GM12878 (cell line): ENCODE data around the gene SWT1. TPM values are rescaled to one million over a fixed set of nuclear protein-coding genes. Genes with fewer than 3 reads are reported as not detected.

Source experiments
- ATAC-seq: fragments of 200-7000 bp; cut with Tn5 transposase; 3 replicates; pipeline ENCODE4 v1.9.1; 2020; ENCODE audit warnings: mild to moderate bottlenecking, moderate library complexity
- BruUV-seq: library from RNA; stranded (reverse); fragments of 400-500 nt; replicated peaks from 2 replicates; lab custom pipeline; 2021; lab: Mats Ljungman, UMichigan
- CTCF ChIA-PET: fragments of 300-600 bp; sonication (Branson Sonifier 250); formaldehyde crosslinking; extraction: SDS; loops from one replicate; lab custom pipeline; 2021; ENCODE audit warnings: inconsistent platforms; lab: Yijun Ruan, JAX
- POLR2A ChIA-PET: fragments of 350-600 bp; formaldehyde crosslinking; extraction: SDS; loops from one replicate; lab custom pipeline; 2021; ENCODE audit warnings: inconsistent platforms; lab: Charles Lee
- RAD21 ChIA-PET: fragments of 300-600 bp; sonication (Branson Sonifier 250); formaldehyde crosslinking; loops from one replicate; lab custom pipeline; 2023; ENCODE audit warnings: antibody characterized with exemption; ENCODE audit not compliant: unreplicated experiment; lab: Charles Lee
- SMC1A ChIA-PET: fragments of 300-600 bp; sonication (Branson Sonifier 250); formaldehyde crosslinking; loops from one replicate; lab custom pipeline; 2023; ENCODE audit not compliant: unreplicated experiment, uncharacterized antibody; lab: Charles Lee
- DNase-seq: peaks from one replicate; pipeline ENCODE4 v3.0.0-alpha.2; 2011; ENCODE audit warnings: low read depth, low spot score
- FAIRE-seq: peaks from 3 replicates; lab custom pipeline; 2011; peaks lifted over from hg19 to GRCh38; lab: Jason Lieb, UNC
- H2AFZ ChIP-seq: 2 replicates; pipeline ENCODE4 v1.6.0; 2011; ENCODE audit warnings: low read depth, low read length, control low read depth; ENCODE audit not compliant: control insufficient read depth
- H3K27ac ChIP-seq: 2 replicates; pipeline ENCODE4 v1.5.1; 2011; ENCODE audit warnings: control low read depth; ENCODE audit not compliant: control insufficient read depth, insufficient read depth
- H3K27me3 ChIP-seq, 2 experiments: replicated peaks in 1 of 2; 2 replicates each; pipeline versions ENCODE4 v1.6.0 to v1.6.1; 2011; ENCODE audit warnings: low read length in 1 of 2; ENCODE audit not compliant: control insufficient read depth in 2 of 2, insufficient read depth in 2 of 2
- H3K36me3 ChIP-seq, 2 experiments: 2 replicates each; pipeline ENCODE4 v1.5.1; 2011; ENCODE audit warnings: low read length in 1 of 2; ENCODE audit not compliant: control insufficient read depth in 2 of 2, insufficient read depth in 2 of 2
- H3K4me1 ChIP-seq: 2 replicates; pipeline ENCODE4 v1.6.1; 2011; ENCODE audit warnings: mild to moderate bottlenecking, low read length, moderate library complexity, mixed read lengths; ENCODE audit not compliant: control insufficient read depth, insufficient read depth
- H3K4me2 ChIP-seq: 2 replicates; pipeline ENCODE4 v1.6.0; 2011; ENCODE audit warnings: control low read depth; ENCODE audit not compliant: control insufficient read depth, insufficient read depth
- H3K4me3 ChIP-seq: fragments of 200-600 bp; sonication (generic); 2 replicates; pipeline ENCODE4 v1.5.1; 2016
- H3K79me2 ChIP-seq: 2 replicates; pipeline ENCODE4 v1.6.0; 2011; ENCODE audit warnings: low read length; ENCODE audit not compliant: control insufficient read depth, insufficient read depth
- H3K9ac ChIP-seq: 2 replicates; pipeline ENCODE4 v1.8.0; 2011; ENCODE audit warnings: low read length, control low read depth, mixed read lengths; ENCODE audit not compliant: control insufficient read depth, insufficient read depth
- H3K9me3 ChIP-seq: replicated peaks from 3 replicates; pipeline ENCODE4 v1.5.1; 2011; ENCODE audit warnings: mild to moderate bottlenecking, low read length; ENCODE audit not compliant: control insufficient read depth, insufficient read depth
- H4K20me1 ChIP-seq: 2 replicates; pipeline ENCODE4 v1.6.0; 2011; ENCODE audit not compliant: control insufficient read depth, insufficient read depth
- ATF3 ChIP-seq: IDR thresholded peaks from 2 replicates; pipeline ENCODE4 v1.6.1; 2011; ENCODE audit warnings: low read depth, mild to moderate bottlenecking, low read length, moderate library complexity, borderline replicate concordance; ENCODE audit errors: extremely low read depth
- BHLHE40 ChIP-seq, 2 experiments: fragments of 450-650 bp in 1 of 2; IDR thresholded peaks; 2 replicates each; pipeline ENCODE4 v1.6.1; 2011 to 2017; ENCODE audit warnings: low read depth in 2 of 2, borderline replicate concordance in 1 of 2, improper control_type of control experiment in 1 of 2, low read length in 1 of 2, mild to moderate bottlenecking in 1 of 2
- MAX ChIP-seq: IDR thresholded peaks from 2 replicates; pipeline ENCODE4 v1.6.1; 2012; ENCODE audit warnings: low read depth, low read length, improper control_type of control experiment
- RELB ChIP-seq: fragments of 450-650 bp; IDR thresholded peaks from 2 replicates; pipeline ENCODE4 v1.6.1; 2017; ENCODE audit warnings: low read depth, mild to moderate bottlenecking, moderate library complexity
- RFX5 ChIP-seq: IDR thresholded peaks from 2 replicates; pipeline ENCODE4 v1.6.1; 2011; ENCODE audit warnings: low read depth, low read length, improper control_type of control experiment
- SIX5 ChIP-seq: IDR thresholded peaks from 2 replicates; pipeline ENCODE4 v1.6.1; 2011; ENCODE audit warnings: mild to moderate bottlenecking, low read depth, low read length, moderate library complexity; ENCODE audit not compliant: severe bottlenecking
- SREBF2 ChIP-seq: IDR thresholded peaks from 2 replicates; pipeline ENCODE4 v1.6.1; 2012; ENCODE audit warnings: mild to moderate bottlenecking, low read length
- TAF1 ChIP-seq: IDR thresholded peaks from 2 replicates; pipeline ENCODE4 v1.6.1; 2011; ENCODE audit warnings: mild to moderate bottlenecking, low read depth, low read length, borderline replicate concordance
- YBX1 ChIP-seq: fragments of 450-650 bp; IDR thresholded peaks from 2 replicates; pipeline ENCODE4 v1.6.1; 2016; ENCODE audit warnings: antibody characterized with exemption
- ZBTB11 ChIP-seq: fragments of 450-650 bp; formaldehyde crosslinking; IDR thresholded peaks from 2 replicates; pipeline ENCODE4 v1.5.0; 2022; ENCODE audit warnings: mild to moderate bottlenecking, missing genetic modification characterization
- ZNF207 ChIP-seq: fragments of 450-650 bp; IDR thresholded peaks from 2 replicates; pipeline ENCODE4 v1.6.1; 2014; ENCODE audit warnings: antibody characterized with exemption, mild to moderate bottlenecking, borderline replicate concordance
- ZNF592 ChIP-seq: fragments of 450-650 bp; IDR thresholded peaks from 2 replicates; pipeline ENCODE4 v1.6.1; 2017; ENCODE audit warnings: mild to moderate bottlenecking, moderate library complexity
- WGBS: methylation state at CpG from one replicate; pipeline ENCODE4 v1.1.6; 2016; ENCODE audit warnings: low lambda C conversion rate; ENCODE audit not compliant: insufficient replicate concordance, insufficient coverage; ENCODE audit errors: missing lambda C conversion rate; 5-methylcytosine and 5-hydroxymethylcytosine counted together
- in situ Hi-C: fragments of 300-500 bp; cut with MboI; formaldehyde crosslinking; loops from 9 replicates; pipeline ENCODE4 v1.14.3; 2018; ENCODE audit warnings: mixed read lengths
- intact Hi-C: fragments of 100-400 bp; cut with micrococcal nuclease; formaldehyde crosslinking; loops from one replicate; pipeline ENCODE4 v1.14.2; 2022; ENCODE audit not compliant: unreplicated experiment
- polyA plus RNA-seq, 11 experiments: library from polyadenylated mRNA; depleted of rRNA in 4 of 11; unstranded in 6 of 11; stranded (reverse) in 5 of 11; fragments of >200 nt; fragmentation: Nextera tagmentation in 4 of 11; fragmentation: Illumina TruSeq in 1 of 11; extraction: Ambion mirVana in 4 of 11; extraction: Trizol in 1 of 11; gene quantifications; 1 replicate in 1 of 11; 2 replicates in 10 of 11; pipeline versions ENCODE4 v1.2.1 to v1.2.3, GENCODE V29; 2011 to 2016; ENCODE audit warnings: inconsistent platforms in 2 of 11, missing spikeins in 2 of 11, low read depth in 1 of 11
- total RNA-seq, 4 experiments: library from RNA; depleted of rRNA in 3 of 4; stranded (reverse); fragments of >200 nt in 3 of 4; fragmentation: Illumina TruSeq in 1 of 4; extraction: Trizol in 1 of 4; gene quantifications; 2 replicates each; pipeline versions ENCODE4 v1.2.1 to v1.2.3, GENCODE V29; 2013 to 2021

The SWT1 gene
- total and polyA plus RNA-seq, 10 of the 15 experiments (the other 5 are each of a cell fraction or from before 2014, with no cell fraction given) = 1.0 to 4.2 (median 2.6) TPM

GRCh38 chr1:185228979-185229378 lies 72.0 kb downstream of the SWT1 start (continued):
- no peak for TF ChIP-seq ZNF592

- intact Hi-C loops = no loop called here
- RAD21 ChIA-PET = no interaction called here
- POLR2A ChIA-PET = interaction anchor here (1.1 kb wide), 1 partner anchor 9 kb away, joined by 3 read pairs; no protein-coding TSS in a partner anchor
- in situ Hi-C loops = no loop called here
- H3K4me3 ChIP-seq = no peak overlapping the region
- ATAC-seq (no peak), FAIRE-seq (no peak), DNase-seq (no peak)
- 96% methylated on average over 2 of the region's 2 CpGs for WGBS
- no peak overlapping the region for H2AFZ ChIP-seq
- H3K27ac ChIP-seq = no peak overlapping the region
- H3K9me3 ChIP-seq = no peaks in the 10 kb centered on the region
- no peaks in the 10 kb centered on the region for H3K79me2 ChIP-seq
- no peak overlapping the region for H3K9ac ChIP-seq
- CTCF ChIA-PET = no interaction called here
- H3K4me1 ChIP-seq = no peaks in the 10 kb centered on the region
- SMC1A ChIA-PET = no interaction called here
- no peaks in the 10 kb centered on the region for H3K36me3 ChIP-seq
- no peaks in the 10 kb centered on the region for H3K27me3 ChIP-seq
- no peak for TF ChIP-seq MAX
- TF ChIP-seq ATF3 = no peak
- TF ChIP-seq RELB = no peak
- TF ChIP-seq BHLHE40 (IDR thresholded peaks at IDR 0.05; ENCODE audit: borderline replicate concordance in 1 of 2, low read depth in 2 of 2, low read length in 1 of 2) = no peak
- no peak for TF ChIP-seq RFX5
- TF ChIP-seq SREBF2 = no peak
- TF ChIP-seq TAF1 = no peak
- no peak for TF ChIP-seq SIX5
- no peak for TF ChIP-seq ZNF207
- no peak for TF ChIP-seq YBX1
- TF ChIP-seq ZBTB11 (CRISPR knock-in tag) = no peak
- no peaks in the 10 kb centered on the region for H4K20me1 ChIP-seq
- no TSS peak for BruUV-seq
- no peak overlapping the region for H3K4me2 ChIP-seq
These were observed 73.0 kb downstream of the SWT1 start for GRCh38 chr1:185229981-185230380.
